ENCODE data around the gene ARHGAP35.
"Not testable (repeated sequence)": the region's sequence is repeated elsewhere in the genome, so short reads cannot be mapped to it uniquely, and the experiment has no call there.

ARHGAP35 gene

DNA sequence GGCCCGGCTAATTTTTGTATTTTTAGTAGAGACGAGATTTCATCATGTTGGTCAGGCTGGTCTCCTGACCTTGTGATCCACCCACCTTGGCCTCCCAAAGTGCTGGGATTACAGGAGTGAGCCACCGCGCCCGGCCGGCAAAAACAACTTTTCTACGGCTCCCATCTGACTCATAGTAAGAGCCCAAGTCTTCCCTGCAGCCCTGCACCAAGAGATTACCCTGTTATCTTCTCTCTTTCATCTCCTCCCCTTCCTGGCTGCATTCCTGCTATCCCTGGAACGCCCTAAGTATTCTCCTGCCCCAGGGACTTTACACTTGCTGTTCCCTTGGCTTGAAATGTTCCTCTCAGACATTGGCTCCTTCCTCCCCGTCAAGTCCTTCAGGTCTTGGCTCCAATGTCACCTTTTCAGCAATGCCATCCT is 16.7 kb upstream of the ARHGAP35 start:
- no peak for DNase-seq

DNA sequence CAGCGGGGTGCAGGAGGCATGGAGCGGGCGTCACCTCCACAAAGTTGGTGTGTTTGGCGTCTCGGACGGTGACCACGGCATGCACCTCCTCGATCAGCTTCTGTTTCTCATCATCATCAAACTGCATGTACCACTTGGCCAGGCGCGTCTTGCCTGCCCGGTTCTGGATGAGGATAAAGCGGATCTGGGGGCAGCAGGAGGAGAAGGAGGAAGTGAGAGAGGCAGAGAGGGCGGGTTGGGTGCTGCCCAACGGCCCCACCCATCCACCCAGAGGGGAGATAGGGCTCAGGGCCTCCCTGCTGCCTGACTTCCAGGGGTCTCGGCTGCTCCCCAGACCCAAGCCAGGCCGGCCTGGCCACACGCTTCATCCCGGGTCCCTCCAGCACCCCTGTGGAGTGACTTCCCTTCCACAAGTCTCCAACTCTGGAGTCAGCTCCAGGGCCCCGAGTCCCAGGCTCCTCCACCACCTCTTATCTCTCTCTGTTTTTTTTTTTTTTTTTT is 14.8 kb upstream of the ARHGAP35 start:
- DNase-seq: no peak

DNA sequence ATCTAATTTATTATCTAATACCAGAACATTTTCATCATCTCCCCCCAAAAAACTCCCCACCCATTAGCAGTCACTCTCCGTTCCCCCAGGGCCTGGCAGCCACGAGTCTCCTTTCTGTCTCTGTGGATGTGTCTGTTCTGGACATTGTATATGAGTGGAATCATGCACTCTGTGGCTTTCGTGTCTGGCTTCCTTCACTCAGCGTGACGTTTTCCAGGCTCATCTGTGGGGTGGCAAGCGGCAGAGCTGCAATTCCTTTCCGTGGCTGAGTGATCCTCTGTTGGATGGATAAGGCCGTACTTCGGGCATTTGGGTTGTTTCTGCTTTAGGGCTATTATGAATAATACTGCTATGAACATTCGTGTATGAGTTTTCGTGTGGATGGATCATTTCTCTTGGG is 13.3 kb upstream of the ARHGAP35 start:
- no peak for DNase-seq

GRCh38 chr19:46848389-46848788 is 12.4 kb upstream of the ARHGAP35 start:
- no peak for DNase-seq

- DNase-seq: no peak
These were observed 11.2 kb upstream of the ARHGAP35 start for GRCh38 chr19:46849610-46850009.

DNA sequence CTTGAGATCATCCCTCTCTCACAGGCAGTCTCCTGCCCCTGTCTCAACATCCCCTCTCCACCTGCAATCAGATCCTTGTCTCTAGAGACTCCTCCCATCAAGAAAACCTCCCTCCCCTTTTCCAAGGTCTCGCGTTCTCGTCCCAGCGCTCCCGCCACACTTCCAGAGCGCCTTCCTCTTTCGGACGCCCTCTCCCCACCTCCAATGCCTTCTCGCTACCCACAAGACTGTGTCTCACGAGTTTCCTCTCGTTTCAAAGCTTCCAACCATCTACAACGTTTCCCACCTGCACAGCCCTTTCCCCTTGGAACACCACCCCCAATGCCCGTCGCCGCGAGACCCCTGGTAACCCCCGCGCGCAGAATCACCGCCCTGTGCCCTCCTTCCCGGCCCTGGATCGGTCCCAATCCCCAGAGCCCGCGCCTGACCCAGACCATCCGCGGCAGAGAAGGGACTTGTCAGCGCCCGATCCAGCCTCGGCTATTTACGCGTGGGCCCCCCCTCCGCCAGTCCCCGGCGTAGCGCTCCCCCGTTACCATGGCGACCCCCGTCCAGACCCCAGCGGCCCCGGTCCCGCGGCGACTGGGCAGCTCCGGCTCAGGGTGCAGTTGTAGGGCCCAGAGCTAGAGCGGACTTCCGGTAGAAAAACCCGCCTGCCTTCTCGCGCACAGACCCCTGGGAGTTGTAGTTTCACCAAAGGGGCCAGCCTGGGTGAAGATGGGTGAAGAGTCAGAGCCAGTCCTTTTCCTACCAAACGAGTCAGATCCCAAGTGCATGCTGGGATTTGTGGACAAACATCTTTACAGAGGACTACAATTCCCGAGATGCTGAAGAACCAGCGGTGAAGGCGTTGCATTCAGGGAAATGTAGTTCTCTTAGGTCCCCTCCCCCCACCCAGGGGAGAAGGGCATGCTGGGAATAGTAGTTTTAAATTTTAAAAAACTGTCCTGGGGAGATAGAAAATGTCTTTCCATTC is 10.3 kb upstream of the ARHGAP35 start, which contains the start of gene AP2S1:
TSS of gene AP2S1 (minus strand) at position 619 of the 976 bp plus-strand sequence. CDS start at position 539, 80 bp downstream.
- peak; percentile 100 for DNase-seq

GRCh38 chr19:46852830-46853229 is 8.0 kb upstream of the ARHGAP35 start:
- no peak for DNase-seq

- not testable (repeated sequence) for DNase-seq
These were observed 6.1 kb upstream of the ARHGAP35 start for GRCh38 chr19:46854698-46855097.

- peak; percentile 96 for DNase-seq
These were observed 4.5 kb upstream of the ARHGAP35 start for GRCh38 chr19:46856062-46857022.

- DNase-seq: peak; percentile 93
These were observed 1.1 kb upstream of the ARHGAP35 start for GRCh38 chr19:46859637-46860124.

- DNase-seq: peak; percentile 99
These were observed 512 bp upstream of the ARHGAP35 start for GRCh38 chr19:46860125-46860845.

DNA sequence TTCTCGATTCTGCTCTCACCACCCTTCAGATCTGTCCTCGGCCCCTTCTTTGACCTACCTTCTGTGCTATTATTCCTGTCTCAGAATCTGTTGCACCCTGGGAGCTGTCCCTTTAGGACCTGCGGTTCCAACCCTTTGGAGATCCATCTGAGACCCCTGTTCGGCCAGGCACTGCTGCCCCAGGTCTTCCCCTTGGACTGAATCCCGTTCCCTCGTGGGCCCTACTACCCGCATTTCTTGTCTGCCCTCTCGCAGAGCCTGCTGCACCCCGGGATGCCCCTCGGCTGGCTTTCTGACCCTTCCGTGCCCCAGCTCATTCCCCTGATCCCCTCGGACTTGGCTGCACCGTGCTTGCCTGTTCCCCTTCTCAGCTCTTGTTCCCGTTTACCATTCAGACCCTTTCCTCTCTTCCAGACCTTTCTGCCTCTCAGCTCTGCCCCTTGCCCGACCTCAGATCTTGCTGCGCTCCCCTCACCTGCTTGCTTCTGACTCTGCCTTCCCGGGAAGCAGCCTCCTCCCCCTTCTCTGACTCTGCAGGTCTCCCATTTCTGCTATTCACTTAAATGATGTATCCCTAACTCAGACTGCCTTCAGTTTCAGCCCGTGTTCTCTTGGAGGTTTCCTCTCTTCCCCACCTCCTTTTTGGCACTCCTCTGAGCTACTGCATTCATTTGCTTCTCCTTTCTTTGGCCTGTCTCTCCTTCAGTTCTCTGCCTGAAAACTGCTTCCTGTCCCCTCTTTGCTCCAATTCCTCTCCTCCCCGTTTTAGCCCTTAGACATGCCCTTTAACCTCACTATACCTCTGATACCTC is 1.1 kb downstream of the ARHGAP35 start:
- peak; percentile 29 for DNase-seq

GRCh38 chr19:46862503-46862834 is 1.7 kb downstream of the ARHGAP35 start:
- DNase-seq: no peak

DNA sequence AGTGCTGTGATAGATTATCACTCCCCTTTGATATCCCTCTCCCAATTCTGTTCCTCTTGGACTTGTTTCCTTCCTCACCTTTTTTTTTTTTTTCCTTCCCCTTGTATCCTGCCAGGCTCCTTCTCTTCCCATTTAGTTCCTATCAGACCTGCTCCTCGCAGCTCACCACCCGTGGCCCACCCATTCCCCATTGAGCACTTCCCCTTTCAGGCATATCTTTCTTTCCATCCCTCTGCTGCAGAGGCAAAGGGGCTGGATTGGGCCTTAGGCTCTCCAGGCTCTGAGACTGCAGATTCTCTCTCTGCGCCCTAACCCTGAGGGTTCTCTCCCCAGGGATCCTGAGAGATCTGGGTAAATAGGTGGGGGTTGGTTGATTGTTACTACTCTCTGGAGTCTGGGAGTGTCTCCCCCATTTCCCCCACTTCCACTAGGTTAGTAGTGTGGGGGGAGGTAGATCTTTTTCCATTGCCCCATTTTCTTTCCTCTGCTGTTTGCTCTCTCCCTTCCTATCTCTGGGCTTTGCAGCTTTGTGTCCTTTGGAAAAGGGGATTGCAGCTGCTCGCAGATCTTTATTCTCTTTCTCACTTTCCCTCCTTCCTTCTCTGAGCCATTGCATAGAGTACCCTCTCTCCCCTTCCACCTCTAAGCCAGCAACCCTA is 2.3 kb downstream of the ARHGAP35 start:
- DNase-seq: no peak

DNA sequence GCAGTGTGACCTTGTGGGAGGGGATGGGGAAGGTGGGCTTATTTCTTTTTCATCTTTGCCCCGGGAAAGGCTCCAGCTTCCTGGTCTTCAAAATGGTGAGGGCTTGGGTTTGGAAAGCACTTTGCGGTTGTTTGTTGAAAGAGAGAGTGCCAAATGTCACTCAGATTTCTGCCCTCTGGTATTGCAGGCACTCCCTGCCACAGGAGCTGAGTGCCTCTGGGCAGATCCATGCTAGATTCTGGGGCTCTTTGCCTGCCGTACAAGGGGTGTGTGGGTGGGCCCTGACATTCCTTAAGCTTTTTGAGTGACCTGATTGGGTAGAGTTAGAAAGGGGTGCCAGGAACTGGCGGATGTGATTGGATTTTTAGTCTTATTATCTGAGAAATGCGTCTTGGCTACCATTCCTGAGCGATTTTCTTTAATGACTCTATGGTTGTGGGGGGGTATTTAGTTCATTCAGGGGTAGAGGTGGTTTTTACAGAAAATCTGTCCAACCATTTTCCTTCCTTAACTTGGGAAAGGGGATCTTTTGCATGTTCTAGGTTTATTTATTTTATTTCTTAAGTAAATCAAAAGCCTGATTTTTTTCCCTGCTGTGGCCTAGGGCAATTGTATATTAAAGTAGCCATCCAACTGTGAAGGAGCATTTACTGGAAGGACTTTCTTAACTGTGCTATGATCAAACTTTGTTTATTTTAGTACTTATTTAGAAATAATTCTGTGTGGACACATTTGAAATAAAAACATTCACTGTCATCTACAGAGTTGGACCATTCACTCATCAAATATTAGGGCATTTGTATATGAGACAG is 3.2 kb downstream of the ARHGAP35 start:
- peak; percentile 61 for DNase-seq

DNA sequence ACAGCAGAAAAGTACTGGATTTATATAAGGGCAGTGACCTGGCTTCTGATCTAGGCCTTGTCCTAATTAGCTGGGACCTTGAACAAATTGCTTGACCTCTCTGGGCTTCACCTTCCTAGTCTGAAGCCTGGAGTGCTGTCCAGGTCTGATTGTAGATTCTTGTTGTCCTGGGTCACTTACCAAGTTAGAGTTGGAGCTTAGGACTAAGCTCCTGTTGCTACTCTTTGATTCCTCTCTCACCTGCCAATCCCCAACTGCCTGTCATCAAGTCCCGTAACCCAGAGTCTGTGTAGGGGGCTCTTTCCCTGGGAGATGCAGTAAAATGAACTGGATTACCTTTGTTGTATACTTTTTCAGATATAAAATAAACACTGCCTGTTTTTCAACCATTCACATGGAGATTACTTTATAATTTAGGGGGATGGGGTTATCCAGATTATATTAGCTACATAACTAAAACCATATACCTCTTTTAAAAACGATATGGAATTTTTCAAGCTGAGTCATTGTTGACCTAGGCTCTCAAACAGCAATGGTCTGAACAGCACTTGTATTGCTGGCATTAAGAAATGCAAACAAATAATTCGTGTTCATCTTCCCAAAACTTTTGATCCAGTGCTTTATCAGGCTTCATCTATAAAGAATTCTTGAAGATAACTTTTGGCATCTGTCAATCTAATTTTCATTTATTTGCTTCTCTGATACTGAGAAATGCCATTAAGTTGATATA is 5.8 kb downstream of the ARHGAP35 start:
- DNase-seq: peak; percentile 71

GRCh38 chr19:46867170-46867569 is 6.4 kb downstream of the ARHGAP35 start:
- no peak for DNase-seq

- no peak for DNase-seq
These were observed 7.4 kb downstream of the ARHGAP35 start for GRCh38 chr19:46868025-46868802.

Data from fibroblast of skin of back (primary cell).